Measurements from ENCODE around the gene ZDHHC11B. TPM values are rescaled to one million over a fixed set of nuclear protein-coding genes. Genes with fewer than 3 reads are reported as not detected.
"Not testable (repeated sequence)": the region's sequence is repeated elsewhere in the genome, so short reads cannot be mapped to it uniquely, and the experiment has no call there.

ZDHHC11B gene
- total and polyA plus RNA-seq, 2 experiments from 2014 or later: not detected

GRCh38 chr5:681317-682191 is 103.0 kb downstream of the ZDHHC11B start:
- H3K9ac ChIP-seq; H3K4me2 ChIP-seq (ENCODE audit: unreplicated experiment); H3K9me2 ChIP-seq (ENCODE audit: insufficient read depth); H3K9me3 ChIP-seq (ENCODE audit: low read depth); H3K79me2 ChIP-seq (ENCODE audit: insufficient read depth); H3K27ac ChIP-seq; H3K4me1 ChIP-seq (ENCODE audit: insufficient read depth); DNase-seq; H3F3A ChIP-seq (ENCODE audit: insufficient read depth); in situ Hi-C loops (cut with MboI); H3K27me3 ChIP-seq (replicated peaks; ENCODE audit: insufficient read depth); H3K4me3 ChIP-seq; H3K36me3 ChIP-seq (ENCODE audit: low read depth); H4K20me1 ChIP-seq (ENCODE audit: insufficient read depth); H2AFZ ChIP-seq: not testable (repeated sequence)
- WGBS, 2 experiments (ENCODE audit: low coverage in 1 of 2, low lambda C conversion rate in 2 of 2, missing lambda C conversion rate in 2 of 2): 77 to 81% methylated on average over 15 to 17 of the region's 17 CpGs

- H3K9me3 ChIP-seq (ENCODE audit: low read depth); DNase-seq; H3K27me3 ChIP-seq (replicated peaks; ENCODE audit: insufficient read depth); H4K20me1 ChIP-seq (ENCODE audit: insufficient read depth); H3K36me3 ChIP-seq (ENCODE audit: low read depth); H3K9me2 ChIP-seq (ENCODE audit: insufficient read depth); H3K4me2 ChIP-seq (ENCODE audit: unreplicated experiment); H2AFZ ChIP-seq; H3K27ac ChIP-seq; in situ Hi-C loops (cut with MboI); H3F3A ChIP-seq (ENCODE audit: insufficient read depth); H3K4me1 ChIP-seq (ENCODE audit: insufficient read depth); H3K4me3 ChIP-seq; H3K79me2 ChIP-seq (ENCODE audit: insufficient read depth); H3K9ac ChIP-seq: not testable (repeated sequence)
- 23 to 30% methylated on average over 13 of the region's 13 CpGs for WGBS, 2 experiments (ENCODE audit: low coverage in 1 of 2, low lambda C conversion rate in 2 of 2, missing lambda C conversion rate in 2 of 2)
These were observed 103.7 kb downstream of the ZDHHC11B start for GRCh38 chr5:680836-681235.

GRCh38 chr5:680118-680795 is 104.3 kb downstream of the ZDHHC11B start:
- H3K9ac ChIP-seq; H3K4me3 ChIP-seq; H3K79me2 ChIP-seq (ENCODE audit: insufficient read depth); H2AFZ ChIP-seq; H3F3A ChIP-seq (ENCODE audit: insufficient read depth); DNase-seq; H3K9me3 ChIP-seq (ENCODE audit: low read depth); in situ Hi-C loops (cut with MboI); H3K4me1 ChIP-seq (ENCODE audit: insufficient read depth); H3K27me3 ChIP-seq (replicated peaks; ENCODE audit: insufficient read depth); H3K9me2 ChIP-seq (ENCODE audit: insufficient read depth); H4K20me1 ChIP-seq (ENCODE audit: insufficient read depth); H3K36me3 ChIP-seq (ENCODE audit: low read depth); H3K4me2 ChIP-seq (ENCODE audit: unreplicated experiment); H3K27ac ChIP-seq: not testable (repeated sequence)
- WGBS, 2 experiments (ENCODE audit: low coverage in 1 of 2, low lambda C conversion rate in 2 of 2, missing lambda C conversion rate in 2 of 2): 8 to 33% methylated on average over 2 to 10 of the region's 32 CpGs

- 74 to 77% methylated on average over 12 to 15 of the region's 17 CpGs for WGBS, 2 experiments (ENCODE audit: low coverage in 1 of 2, low lambda C conversion rate in 2 of 2, missing lambda C conversion rate in 2 of 2)
- DNase-seq; H3K27ac ChIP-seq; H3K9ac ChIP-seq; H4K20me1 ChIP-seq (ENCODE audit: insufficient read depth); in situ Hi-C loops (cut with MboI); H3K4me3 ChIP-seq; H2AFZ ChIP-seq; H3K79me2 ChIP-seq (ENCODE audit: insufficient read depth); H3K9me2 ChIP-seq (ENCODE audit: insufficient read depth); H3K9me3 ChIP-seq (ENCODE audit: low read depth); H3F3A ChIP-seq (ENCODE audit: insufficient read depth); H3K27me3 ChIP-seq (replicated peaks; ENCODE audit: insufficient read depth); H3K4me1 ChIP-seq (ENCODE audit: insufficient read depth); H3K4me2 ChIP-seq (ENCODE audit: unreplicated experiment); H3K36me3 ChIP-seq (ENCODE audit: low read depth): not testable (repeated sequence)
These were observed 105.2 kb downstream of the ZDHHC11B start for GRCh38 chr5:679166-679895.

GRCh38 chr5:678521-678920 is 106.0 kb downstream of the ZDHHC11B start:
- H2AFZ ChIP-seq; H3K36me3 ChIP-seq (ENCODE audit: low read depth); H4K20me1 ChIP-seq (ENCODE audit: insufficient read depth); H3K4me2 ChIP-seq (ENCODE audit: unreplicated experiment); H3K4me3 ChIP-seq; H3K9me3 ChIP-seq (ENCODE audit: low read depth); H3F3A ChIP-seq (ENCODE audit: insufficient read depth); H3K9ac ChIP-seq; DNase-seq; H3K79me2 ChIP-seq (ENCODE audit: insufficient read depth); H3K4me1 ChIP-seq (ENCODE audit: insufficient read depth); H3K9me2 ChIP-seq (ENCODE audit: insufficient read depth); H3K27me3 ChIP-seq (replicated peaks; ENCODE audit: insufficient read depth); in situ Hi-C loops (cut with MboI); H3K27ac ChIP-seq: not testable (repeated sequence)
- WGBS, 2 experiments (ENCODE audit: low coverage in 1 of 2, low lambda C conversion rate in 2 of 2, missing lambda C conversion rate in 2 of 2): 77 to 90% methylated on average over 10 to 12 of the region's 16 CpGs
